ENCODE measurements around the gene AFF1. TPM values are rescaled to one million over a fixed set of nuclear protein-coding genes. Genes with fewer than 3 reads are reported as not detected.

The AFF1 gene
- total and polyA plus RNA-seq, 5 donors, result 63.4 to 86.6 (median 83.1) TPM

- ATAC-seq, result no peak
- WGBS, result 92% methylated on average over 6 of the region's 6 CpGs
- intact Hi-C loops (cut with DNase I), result loop anchor here (5.0 to 10.0 kb wide), 3 partner anchors 78 to 308 kb away; no protein-coding TSS in a partner anchor
- Histone ChIP-seq H3K4me1 (ENCODE audit: control insufficient read depth, insufficient read depth, low read length) (peaks cover 2% of the 10 kb centered on the region), H3K27ac (ENCODE audit: low read length) (no peak overlapping the region), H3K27me3 (ENCODE audit: control insufficient read depth, insufficient read depth) (no peaks in the 10 kb centered on the region), H3K9me3 (ENCODE audit: control insufficient read depth, low read length) (no peaks in the 10 kb centered on the region), H3K4me3 (ENCODE audit: low read length) (no peak overlapping the region)
- DNase-seq, result no peak
Observed at GRCh38 chr4:86926435-86927086, 8.2 kb upstream of the AFF1 start.

- DNase-seq (peak in 1 of 3 donors; percentile 50), ATAC-seq (peak; percentile 61 to 86)
- H3K27me3 ChIP-seq (ENCODE audit: control insufficient read depth, insufficient read depth), result no peaks in the 10 kb centered on the region
- H3K27ac ChIP-seq (ENCODE audit: low read length), result no peak overlapping the region
- no peaks in the 10 kb centered on the region for H3K9me3 ChIP-seq (ENCODE audit: control insufficient read depth, low read length)
- no peak overlapping the region for H3K4me3 ChIP-seq (ENCODE audit: low read length)
- peaks cover 2% of the 10 kb centered on the region for H3K4me1 ChIP-seq (ENCODE audit: control insufficient read depth, insufficient read depth, low read length)
- WGBS, result 29% methylated on average over 2 of the region's 2 CpGs
- intact Hi-C loops (cut with DNase I), result loop anchor here (5.0 to 10.0 kb wide), 3 partner anchors 77 to 307 kb away; no protein-coding TSS in a partner anchor
Observed at GRCh38 chr4:86927843-86928395, 6.9 kb upstream of the AFF1 start.

GRCh38 chr4:86928400-86929255 lies 6.2 kb upstream of the AFF1 start:
- WGBS, result 88% methylated on average over 10 of the region's 10 CpGs
- Histone ChIP-seq H3K27ac (ENCODE audit: low read length) (no peak overlapping the region), H3K4me1 (ENCODE audit: control insufficient read depth, insufficient read depth, low read length) (peaks cover 2% of the 10 kb centered on the region), H3K4me3 (ENCODE audit: low read length) (no peak overlapping the region), H3K9me3 (ENCODE audit: control insufficient read depth, low read length) (no peaks in the 10 kb centered on the region), H3K27me3 (ENCODE audit: control insufficient read depth, insufficient read depth) (no peaks in the 10 kb centered on the region)
- no peak for DNase-seq
- ATAC-seq, result no peak
- intact Hi-C loops (cut with DNase I), result loop anchor here (5.0 to 10.0 kb wide), 3 partner anchors 76 to 306 kb away; no protein-coding TSS in a partner anchor

GRCh38 chr4:86934147-86934770 lies 552 bp upstream of the AFF1 start:
- Histone ChIP-seq H3K27me3 (ENCODE audit: control insufficient read depth, insufficient read depth) (no peaks in the 10 kb centered on the region), H3K9me3 (ENCODE audit: control insufficient read depth, low read length) (no peaks in the 10 kb centered on the region), H3K27ac (ENCODE audit: low read length) (peak overlapping the region; percentile 44), H3K4me1 (ENCODE audit: control insufficient read depth, insufficient read depth, low read length) (no peaks in the 10 kb centered on the region), H3K4me3 (ENCODE audit: low read length) (peak overlapping the region; percentile 85)
- ATAC-seq (no peak), DNase-seq (no peak)
- intact Hi-C loops (cut with DNase I), result loop anchor here in 1 of 4 donors (5.0 kb wide), 1 partner anchor 163 kb away; no protein-coding TSS in a partner anchor
- WGBS, result 8% methylated on average over 15 of the region's 15 CpGs

GRCh38 chr4:86935566-86935852 lies 698 bp downstream of the AFF1 start:
- Histone ChIP-seq H3K27me3 (ENCODE audit: control insufficient read depth, insufficient read depth) (no peaks in the 10 kb centered on the region), H3K9me3 (ENCODE audit: control insufficient read depth, low read length) (no peaks in the 10 kb centered on the region), H3K4me3 (ENCODE audit: low read length) (peak overlapping the region; percentile 85), H3K4me1 (ENCODE audit: control insufficient read depth, insufficient read depth, low read length) (peaks cover 9% of the 10 kb centered on the region), H3K27ac (ENCODE audit: low read length) (peak overlapping the region; percentile 91)
- no peak for DNase-seq
- 2% methylated on average over 16 of the region's 16 CpGs for WGBS
- ATAC-seq, result peak in 1 of 2 donors; percentile 20
- intact Hi-C loops (cut with DNase I), result loop anchor here in 3 of 4 donors (5.0 kb wide), 1 partner anchor 72 kb away; no protein-coding TSS in a partner anchor

- peak overlapping the region; percentile 85 for H3K4me3 ChIP-seq (ENCODE audit: low read length)
- H3K27me3 ChIP-seq (ENCODE audit: control insufficient read depth, insufficient read depth), result no peaks in the 10 kb centered on the region
- intact Hi-C loops (cut with DNase I), result loop anchor here in 3 of 4 donors (5.0 kb wide), 1 partner anchor 71 kb away; no protein-coding TSS in a partner anchor
- peak; percentile 60 to 78 (median 72) for DNase-seq
- peak overlapping the region; percentile 91 for H3K27ac ChIP-seq (ENCODE audit: low read length)
- H3K4me1 ChIP-seq (ENCODE audit: control insufficient read depth, insufficient read depth, low read length), result peaks cover 9% of the 10 kb centered on the region
- no peaks in the 10 kb centered on the region for H3K9me3 ChIP-seq (ENCODE audit: control insufficient read depth, low read length)
- 12% methylated on average over 36 of the region's 36 CpGs for WGBS
- ATAC-seq, result peak; percentile 53 to 73
Observed at GRCh38 chr4:86935853-86936733, 1.3 kb downstream of the AFF1 start.

GRCh38 chr4:86938771-86939520 lies 4.1 kb downstream of the AFF1 start:
- Histone ChIP-seq H3K4me3 (ENCODE audit: low read length) (no peak overlapping the region), H3K27me3 (ENCODE audit: control insufficient read depth, insufficient read depth) (no peaks in the 10 kb centered on the region), H3K9me3 (ENCODE audit: control insufficient read depth, low read length) (no peaks in the 10 kb centered on the region), H3K4me1 (ENCODE audit: control insufficient read depth, insufficient read depth, low read length) (peaks cover 14% of the 10 kb centered on the region), H3K27ac (ENCODE audit: low read length) (no peak overlapping the region)
- intact Hi-C loops (cut with DNase I), result loop anchor here in 3 of 4 donors (5.0 kb wide), 1 partner anchor 68 kb away; no protein-coding TSS in a partner anchor
- ATAC-seq (no peak), DNase-seq (no peak)
- 75% methylated on average over 4 of the region's 4 CpGs for WGBS

- peaks cover 15% of the 10 kb centered on the region for H3K4me1 ChIP-seq (ENCODE audit: control insufficient read depth, insufficient read depth, low read length)
- no peak for ATAC-seq
- intact Hi-C loops (cut with DNase I), result loop anchor here in 3 of 4 donors (5.0 kb wide), 1 partner anchor 67 kb away; no protein-coding TSS in a partner anchor
Observed at GRCh38 chr4:86939729-86940575, 5.1 kb downstream of the AFF1 start.

GRCh38 chr4:86940920-86941460 lies 6.2 kb downstream of the AFF1 start:
- H3K27ac ChIP-seq (ENCODE audit: low read length), result no peak overlapping the region
- DNase-seq, result no peak
- peaks cover 17% of the 10 kb centered on the region for H3K4me1 ChIP-seq (ENCODE audit: control insufficient read depth, insufficient read depth, low read length)
- H3K4me3 ChIP-seq (ENCODE audit: low read length), result no peak overlapping the region
- intact Hi-C loops (cut with DNase I), result no loop called here
- no peaks in the 10 kb centered on the region for H3K9me3 ChIP-seq (ENCODE audit: control insufficient read depth, low read length)
- 88% methylated on average over 15 of the region's 15 CpGs for WGBS
- no peaks in the 10 kb centered on the region for H3K27me3 ChIP-seq (ENCODE audit: control insufficient read depth, insufficient read depth)
- ATAC-seq, result no peak

More at GRCh38 chr4:86939729-86940575, 5.1 kb downstream of the AFF1 start:
- WGBS, result 72% methylated on average over 8 of the region's 8 CpGs
- no peak for DNase-seq
- Histone ChIP-seq H3K4me3 (ENCODE audit: low read length) (no peak overlapping the region), H3K9me3 (ENCODE audit: control insufficient read depth, low read length) (no peaks in the 10 kb centered on the region), H3K27me3 (ENCODE audit: control insufficient read depth, insufficient read depth) (no peaks in the 10 kb centered on the region), H3K27ac (ENCODE audit: low read length) (peak overlapping the region; percentile 33)

Measured in right cardiac atrium (tissue), 5 donors.